IMR-90 (cell line): ENCODE measurements around the gene FADS1.

Experiments
- CTCF ChIP-seq: conservative IDR thresholded peaks from 2 replicates; pipeline ENCODE4 v1.5.1; 2012; ENCODE audit warnings: mild to moderate bottlenecking, low read depth, low read length, improper control_type of control experiment
- POLR2A ChIP-seq: IDR thresholded peaks from 2 replicates; pipeline ENCODE4 v1.6.1; 2012; ENCODE audit warnings: mild to moderate bottlenecking, low read depth, low read length
- USF2 ChIP-seq: fragments of 150-350 bp; IDR thresholded peaks from 2 replicates; pipeline ENCODE4 v1.6.1; 2017; ENCODE audit warnings: mild to moderate bottlenecking, antibody characterized with exemption, low read length, low read depth

- TF ChIP-seq CTCF (no peak), POLR2A (no peak), USF2 (no peak)
Measured at GRCh38 chr11:61763930-61764605, 52.7 kb downstream of the FADS1 start.
